Heart left ventricle (tissue), 13 donors: ENCODE data around the gene SRP68.

Source experiments
- POLR2A ChIP-seq, 2 donors: fragments of 450-650 bp; IDR thresholded peaks; one replicate each; pipeline ENCODE4 v1.6.1; 2017; ENCODE audit warnings: antibody characterized with exemption in 2 of 2, mild to moderate bottlenecking in 2 of 2, moderate library complexity in 2 of 2
- TF ChIP-seq, protein P1 (sequence below), 12 donors: fragments of 200-600 bp; sonication (generic) in 4 of 12; IDR thresholded peaks; one replicate each; pipeline versions ENCODE4 v1.5.0 to v1.8.0; 2018 to 2022; ENCODE audit warnings: antibody characterized with exemption in 12 of 12, mild to moderate bottlenecking in 5 of 12
- donor health status: ischemic (EF 13 %, LVEDD 7.1; RV severe dilation, severe dysfunction).
- donor health status: DM: no; HTN: yes; CAD: no.
- donor health status: DM: no; HTN: no; CAD: no.
- donor health status: ischemic (EF 25% LVEDD 6.9; RV normal size, moderate dysfunction).
- donor health status: ischemic (EF 25% LVEDD 5.7; RV mildly dilated, moderate dysfunction).
- donor health status: ischemic (EF 35%, LVEDD 5.7; RV mildly dilated, moderate dysfunction).
- donor health status: nonischemic (EF 11% LVEDD 7.7; RV severe dilation, severe dysfunction).
- donor health status: DM: yes; HTN: yes; CAD: no.
- donor health status: PGD.
- donor health status: ischemic (EF 29% LVEDD 5.4; RV normal size, mild dysfunction).
- donor health status: nonischemic (EF 23%, LVEDD 6.1; RV moderate dilation, normal function).

DNA sequence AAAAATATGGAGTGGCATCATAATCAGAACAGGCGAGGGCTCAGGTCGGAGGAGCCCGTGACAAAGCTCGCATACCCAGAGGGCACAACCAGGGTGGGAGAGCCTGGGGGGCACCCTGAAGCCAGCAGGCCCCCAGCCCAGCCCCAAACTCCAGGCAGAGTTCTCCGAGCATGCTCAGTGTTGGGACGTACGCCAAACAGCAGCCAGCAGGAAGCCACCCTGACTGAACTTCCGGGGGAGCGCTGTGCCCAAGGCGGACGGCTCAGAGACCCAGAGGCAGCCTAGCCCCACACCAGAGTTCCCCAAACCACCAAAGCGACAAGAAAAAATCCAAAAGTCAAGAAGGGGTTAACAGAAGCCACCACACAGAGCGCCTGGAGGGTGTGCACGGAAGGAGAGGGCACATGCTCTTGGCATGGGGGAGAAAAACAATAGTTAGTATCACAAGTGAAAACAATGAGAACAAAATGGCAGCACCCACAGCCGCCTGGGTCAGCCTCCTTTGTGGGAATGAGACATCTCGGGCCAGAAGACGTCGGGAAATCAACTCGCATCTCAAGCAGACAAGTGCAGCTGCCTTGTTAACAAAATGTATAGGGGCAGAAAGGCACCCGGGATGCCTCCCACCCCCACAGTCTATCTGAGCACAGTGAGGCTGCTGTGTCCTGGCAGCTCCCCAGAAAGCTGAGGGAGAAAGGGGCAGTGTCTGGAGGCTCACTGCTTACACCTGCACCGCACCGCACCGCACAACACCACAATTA lies 19.4 kb upstream of the SRP68 start:
- no peak for TF ChIP-seq POLR2A (IDR thresholded peaks at IDR 0.05)
- TF ChIP-seq, protein P1, sequence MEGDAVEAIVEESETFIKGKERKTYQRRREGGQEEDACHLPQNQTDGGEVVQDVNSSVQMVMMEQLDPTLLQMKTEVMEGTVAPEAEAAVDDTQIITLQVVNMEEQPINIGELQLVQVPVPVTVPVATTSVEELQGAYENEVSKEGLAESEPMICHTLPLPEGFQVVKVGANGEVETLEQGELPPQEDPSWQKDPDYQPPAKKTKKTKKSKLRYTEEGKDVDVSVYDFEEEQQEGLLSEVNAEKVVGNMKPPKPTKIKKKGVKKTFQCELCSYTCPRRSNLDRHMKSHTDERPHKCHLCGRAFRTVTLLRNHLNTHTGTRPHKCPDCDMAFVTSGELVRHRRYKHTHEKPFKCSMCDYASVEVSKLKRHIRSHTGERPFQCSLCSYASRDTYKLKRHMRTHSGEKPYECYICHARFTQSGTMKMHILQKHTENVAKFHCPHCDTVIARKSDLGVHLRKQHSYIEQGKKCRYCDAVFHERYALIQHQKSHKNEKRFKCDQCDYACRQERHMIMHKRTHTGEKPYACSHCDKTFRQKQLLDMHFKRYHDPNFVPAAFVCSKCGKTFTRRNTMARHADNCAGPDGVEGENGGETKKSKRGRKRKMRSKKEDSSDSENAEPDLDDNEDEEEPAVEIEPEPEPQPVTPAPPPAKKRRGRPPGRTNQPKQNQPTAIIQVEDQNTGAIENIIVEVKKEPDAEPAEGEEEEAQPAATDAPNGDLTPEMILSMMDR (IDR thresholded peaks at IDR 0.05): no peak
